Lung (tissue), 12 donors: ENCODE data around the gene GGA2. TPM values are rescaled to one million over a fixed set of nuclear protein-coding genes. Genes with fewer than 3 reads are reported as not detected.

ENCODE experiments used
- ATAC-seq: fragments of 200-7000 bp; cut with Tn5 transposase; one replicate; pipeline ENCODE4 v1.9.1; 2020; ENCODE audit warnings: moderate number of reproducible peaks; ENCODE audit not compliant: insufficient read depth, low FRiP score
- DNase-seq, 3 donors: peaks; one replicate each; pipeline ENCODE4 v3.0.0-alpha.2; 2013 to 2017
- H3K27ac ChIP-seq, 2 donors: one replicate each; pipeline ENCODE4 v1.5.1; 2013; ENCODE audit warnings: mild to moderate bottlenecking in 2 of 2, moderate library complexity in 2 of 2, control low read depth in 1 of 2, inconsistent platforms in 1 of 2, low read depth in 1 of 2, low read length in 1 of 2
- H3K27me3 ChIP-seq, 3 donors: one replicate each; pipeline ENCODE4 v1.5.1; 2013; ENCODE audit warnings: low read length in 2 of 3; ENCODE audit not compliant: control insufficient read depth in 3 of 3, insufficient read depth in 3 of 3
- H3K36me3 ChIP-seq, 4 donors: one replicate each; pipeline ENCODE4 v1.5.1; 2013; ENCODE audit warnings: low read length in 4 of 4, mild to moderate bottlenecking in 1 of 4, moderate library complexity in 1 of 4; ENCODE audit not compliant: control insufficient read depth in 4 of 4, insufficient read depth in 4 of 4
- H3K4me1 ChIP-seq, 5 donors: one replicate each; pipeline ENCODE4 v1.5.1; 2013; ENCODE audit warnings: low read length in 5 of 5, mild to moderate bottlenecking in 2 of 5, moderate library complexity in 1 of 5; ENCODE audit not compliant: control insufficient read depth in 5 of 5, insufficient read depth in 5 of 5
- H3K4me3 ChIP-seq: one replicate; pipeline ENCODE4 v1.5.1; 2013; ENCODE audit warnings: mild to moderate bottlenecking, control low read depth, moderate library complexity
- H3K9ac ChIP-seq, 2 donors: one replicate each; pipeline ENCODE4 v1.5.1; 2013; ENCODE audit warnings: low read length in 2 of 2, control low read depth in 1 of 2; ENCODE audit not compliant: insufficient read depth in 1 of 2
- H3K9me3 ChIP-seq, 4 donors: one replicate each; pipeline ENCODE4 v1.5.1; 2013; ENCODE audit warnings: low read length in 3 of 4, mild to moderate bottlenecking in 1 of 4, moderate library complexity in 1 of 4; ENCODE audit not compliant: control insufficient read depth in 4 of 4, insufficient read depth in 3 of 4
- CTCF ChIP-seq: IDR thresholded peaks from 2 replicates; pipeline ENCODE4 v1.5.1; 2012; ENCODE audit warnings: mild to moderate bottlenecking; ENCODE audit errors: control extremely low read depth, extremely low read depth
- WGBS, 2 donors: extraction: QIAGEN DNeasy Blood & Tissue Kit; methylation state at CpG; one replicate each; pipeline ENCODE4 v1.1.7; 2013; 5-methylcytosine and 5-hydroxymethylcytosine counted together
- polyA plus RNA-seq, 2 donors: library from polyadenylated mRNA; stranded (reverse); fragments of 200-250 nt; gene quantifications; one replicate each; pipeline ENCODE4 v1.2.1, GENCODE V29; 2013
- total RNA-seq, 2 donors: library from RNA; depleted of rRNA in 1 of 2; stranded (reverse); fragments of >200 nt in 1 of 2; gene quantifications; one replicate each; pipeline ENCODE4 v1.2.1, GENCODE V29; 2014 to 2021
- donor health status: control.
- donor health status: control.
- donor health status: Bipolar disorder and iron deficiency.
- donor health status: healthy.
- donor health status: DM: yes; HTN: yes; CAD: no.

GGA2 gene
- total and polyA plus RNA-seq, 4 donors = 29.4 to 118 (median 63.9) TPM

- Histone ChIP-seq H3K36me3 (peaks cover 18 to 37% (median 26%) of the 10 kb centered on the region in 4 donors), H3K9ac (no peak overlapping the region), H3K9me3 (peaks cover 0 to 2% (median 0%) of the 10 kb centered on the region in 4 donors), H3K27ac (peak overlapping the region in 1 of 2 donors; percentile 4), H3K27me3 (no peaks in the 10 kb centered on the region), H3K4me1 (peaks cover 0 to 3% (median 0%) of the 10 kb centered on the region in 5 donors), H3K4me3 (no peak overlapping the region)
- no peak for DNase-seq
- ATAC-seq = no peak
- WGBS, 2 donors = 91 to 93% methylated on average over 7 of the region's 7 CpGs
- no peak for TF ChIP-seq CTCF
Observed at GRCh38 chr16:23523876-23524385, 13.6 kb upstream of the GGA2 start.

GRCh38 chr16:23523321-23523720 lies 13.0 kb upstream of the GGA2 start:
- no peaks in the 10 kb centered on the region for H3K27me3 ChIP-seq
- 87 to 89% methylated on average over 6 of the region's 6 CpGs for WGBS, 2 donors
- H3K9ac ChIP-seq = no peak overlapping the region
- ATAC-seq (no peak), DNase-seq (no peak)
- H3K9me3 ChIP-seq = peaks cover 0 to 2% (median 0%) of the 10 kb centered on the region in 4 donors
- H3K27ac ChIP-seq = peak overlapping the region in 1 of 2 donors; percentile 39
- H3K4me1 ChIP-seq = peaks cover 0 to 8% (median 0%) of the 10 kb centered on the region in 5 donors
- H3K36me3 ChIP-seq = peaks cover 18 to 33% (median 23%) of the 10 kb centered on the region in 4 donors
- no peak for TF ChIP-seq CTCF
- no peak overlapping the region for H3K4me3 ChIP-seq

GRCh38 chr16:23521965-23522364 lies 11.7 kb upstream of the GGA2 start:
- no peak overlapping the region for H3K9ac ChIP-seq
- DNase-seq (no peak), ATAC-seq (no peak)
- no peak overlapping the region for H3K4me3 ChIP-seq
- peaks cover 0 to 8% (median 0%) of the 10 kb centered on the region in 5 donors for H3K4me1 ChIP-seq
- 96% methylated on average over 4 of the region's 4 CpGs for WGBS, 2 donors
- no peak for TF ChIP-seq CTCF
- H3K27me3 ChIP-seq = no peaks in the 10 kb centered on the region
- H3K9me3 ChIP-seq = peaks cover 0 to 2% (median 0%) of the 10 kb centered on the region in 4 donors
- H3K27ac ChIP-seq = no peak overlapping the region
- peaks cover 10 to 29% (median 23%) of the 10 kb centered on the region in 4 donors for H3K36me3 ChIP-seq
